Measurements from ENCODE around the gene SLC37A3.
"Not testable (repeated sequence)": the region's sequence is repeated elsewhere in the genome, so short reads cannot be mapped to it uniquely, and the experiment has no call there.

Gene SLC37A3

GRCh38 chr7:140397784-140398750 is at the start of gene SLC37A3:
SLC37A3 (minus strand) TSS chr7:140398530; CDS start chr7:140382526, 16,004 bp downstream.
- peak within 1 kb of the TSS; percentile 93 for H3K27ac Mint-ChIP-seq
- H3K27me3 Mint-ChIP-seq (ENCODE audit: low read depth), result no peaks in the 10 kb centered on the region
- no peaks in the 10 kb centered on the region for H3K9me3 Mint-ChIP-seq
- peak within 1 kb of the TSS; percentile 93 for H3K4me3 Mint-ChIP-seq
- H3K36me3 Mint-ChIP-seq (ENCODE audit: low read depth), result peaks cover 14% of the 10 kb centered on the region
- H3K4me1 Mint-ChIP-seq (ENCODE audit: low read depth), result peaks cover 25% of the 10 kb centered on the region

- no peak overlapping the region for H3K27ac Mint-ChIP-seq
- peaks cover 10% of the 10 kb centered on the region for H3K36me3 Mint-ChIP-seq (ENCODE audit: low read depth)
- H3K4me1 Mint-ChIP-seq (ENCODE audit: low read depth), result peaks cover 32% of the 10 kb centered on the region
- no peaks in the 10 kb centered on the region for H3K27me3 Mint-ChIP-seq (ENCODE audit: low read depth)
- no peaks in the 10 kb centered on the region for H3K9me3 Mint-ChIP-seq
- no peak overlapping the region for H3K4me3 Mint-ChIP-seq
These were observed 49.5 kb upstream of the SLC37A3 start for GRCh38 chr7:140447841-140448240.

- H3K36me3 Mint-ChIP-seq (ENCODE audit: low read depth), result peaks cover 2% of the 10 kb centered on the region
- H3K4me3 Mint-ChIP-seq, result no peak overlapping the region
- H3K27me3 Mint-ChIP-seq (ENCODE audit: low read depth), result no peaks in the 10 kb centered on the region
- H3K4me1 Mint-ChIP-seq (ENCODE audit: low read depth), result peaks cover 26% of the 10 kb centered on the region
- no peaks in the 10 kb centered on the region for H3K9me3 Mint-ChIP-seq
- H3K27ac Mint-ChIP-seq, result no peak overlapping the region
These were observed 48.1 kb upstream of the SLC37A3 start for GRCh38 chr7:140446467-140446866.

- H3K27ac Mint-ChIP-seq, result no peak overlapping the region
- H3K36me3 Mint-ChIP-seq (ENCODE audit: low read depth), result no peaks in the 10 kb centered on the region
- H3K4me3 Mint-ChIP-seq, result no peak overlapping the region
- H3K4me1 Mint-ChIP-seq (ENCODE audit: low read depth), result peaks cover 5% of the 10 kb centered on the region
- H3K27me3 Mint-ChIP-seq (ENCODE audit: low read depth), result no peaks in the 10 kb centered on the region
- no peaks in the 10 kb centered on the region for H3K9me3 Mint-ChIP-seq
These were observed 43.2 kb upstream of the SLC37A3 start for GRCh38 chr7:140441519-140441918.

GRCh38 chr7:140440593-140440992 is 42.3 kb upstream of the SLC37A3 start:
- Mint-ChIP-seq H3K9me3 (no peaks in the 10 kb centered on the region), H3K27me3 (ENCODE audit: low read depth) (no peaks in the 10 kb centered on the region), H3K36me3 (ENCODE audit: low read depth) (no peaks in the 10 kb centered on the region), H3K27ac (no peak overlapping the region), H3K4me1 (ENCODE audit: low read depth) (peaks cover 5% of the 10 kb centered on the region), H3K4me3 (no peak overlapping the region)

- no peaks in the 10 kb centered on the region for H3K27me3 Mint-ChIP-seq (ENCODE audit: low read depth)
- no peak overlapping the region for H3K27ac Mint-ChIP-seq
- no peaks in the 10 kb centered on the region for H3K36me3 Mint-ChIP-seq (ENCODE audit: low read depth)
- no peaks in the 10 kb centered on the region for H3K9me3 Mint-ChIP-seq
- peaks cover 5% of the 10 kb centered on the region for H3K4me1 Mint-ChIP-seq (ENCODE audit: low read depth)
- no peak overlapping the region for H3K4me3 Mint-ChIP-seq
These were observed 41.0 kb upstream of the SLC37A3 start for GRCh38 chr7:140439359-140439758.

- no peaks in the 10 kb centered on the region for H3K4me1 Mint-ChIP-seq (ENCODE audit: low read depth)
- H3K9me3 Mint-ChIP-seq, result no peaks in the 10 kb centered on the region
- no peak overlapping the region for H3K27ac Mint-ChIP-seq
- no peaks in the 10 kb centered on the region for H3K27me3 Mint-ChIP-seq (ENCODE audit: low read depth)
- H3K4me3 Mint-ChIP-seq, result no peak overlapping the region
- no peaks in the 10 kb centered on the region for H3K36me3 Mint-ChIP-seq (ENCODE audit: low read depth)
These were observed 37.0 kb upstream of the SLC37A3 start for GRCh38 chr7:140435252-140435895.

GRCh38 chr7:140433396-140433795 is 35.1 kb upstream of the SLC37A3 start:
- Mint-ChIP-seq H3K4me3 (no peak overlapping the region), H3K27ac (no peak overlapping the region), H3K27me3 (ENCODE audit: low read depth) (no peaks in the 10 kb centered on the region), H3K9me3 (no peaks in the 10 kb centered on the region), H3K4me1 (ENCODE audit: low read depth) (no peaks in the 10 kb centered on the region), H3K36me3 (ENCODE audit: low read depth) (no peaks in the 10 kb centered on the region)

- H3K9me3 Mint-ChIP-seq, result no peaks in the 10 kb centered on the region
- H3K4me3 Mint-ChIP-seq, result no peak overlapping the region
- no peak overlapping the region for H3K27ac Mint-ChIP-seq
- no peaks in the 10 kb centered on the region for H3K4me1 Mint-ChIP-seq (ENCODE audit: low read depth)
- no peaks in the 10 kb centered on the region for H3K27me3 Mint-ChIP-seq (ENCODE audit: low read depth)
- H3K36me3 Mint-ChIP-seq (ENCODE audit: low read depth), result peaks cover 5% of the 10 kb centered on the region
These were observed 27.8 kb upstream of the SLC37A3 start for GRCh38 chr7:140426130-140426529.

GRCh38 chr7:140425718-140426117 is 27.4 kb upstream of the SLC37A3 start:
- H3K36me3 Mint-ChIP-seq (ENCODE audit: low read depth), result peaks cover 5% of the 10 kb centered on the region
- H3K4me1 Mint-ChIP-seq (ENCODE audit: low read depth), result no peaks in the 10 kb centered on the region
- H3K27me3 Mint-ChIP-seq (ENCODE audit: low read depth), result no peaks in the 10 kb centered on the region
- H3K27ac Mint-ChIP-seq, result no peak overlapping the region
- no peak overlapping the region for H3K4me3 Mint-ChIP-seq
- no peaks in the 10 kb centered on the region for H3K9me3 Mint-ChIP-seq

GRCh38 chr7:140423501-140423900 is 25.2 kb upstream of the SLC37A3 start:
- Mint-ChIP-seq H3K4me3 (no peak overlapping the region), H3K27me3 (ENCODE audit: low read depth) (no peaks in the 10 kb centered on the region), H3K36me3 (ENCODE audit: low read depth) (peaks cover 7% of the 10 kb centered on the region), H3K27ac (no peak overlapping the region), H3K9me3 (no peaks in the 10 kb centered on the region), H3K4me1 (ENCODE audit: low read depth) (peaks cover 5% of the 10 kb centered on the region)

- Mint-ChIP-seq H3K27me3 (ENCODE audit: low read depth) (no peaks in the 10 kb centered on the region), H3K4me1 (ENCODE audit: low read depth) (peaks cover 9% of the 10 kb centered on the region), H3K36me3 (ENCODE audit: low read depth) (peaks cover 8% of the 10 kb centered on the region), H3K9me3 (no peaks in the 10 kb centered on the region), H3K4me3 (no peak overlapping the region), H3K27ac (no peak overlapping the region)
These were observed 23.2 kb upstream of the SLC37A3 start for GRCh38 chr7:140421521-140421920.

- H3K4me3 Mint-ChIP-seq, result no peak overlapping the region
- peaks cover 22% of the 10 kb centered on the region for H3K36me3 Mint-ChIP-seq (ENCODE audit: low read depth)
- no peaks in the 10 kb centered on the region for H3K9me3 Mint-ChIP-seq
- peaks cover 11% of the 10 kb centered on the region for H3K4me1 Mint-ChIP-seq (ENCODE audit: low read depth)
- no peaks in the 10 kb centered on the region for H3K27me3 Mint-ChIP-seq (ENCODE audit: low read depth)
- no peak overlapping the region for H3K27ac Mint-ChIP-seq
These were observed 20.3 kb upstream of the SLC37A3 start for GRCh38 chr7:140418653-140419052.

GRCh38 chr7:140418156-140418472 is 19.8 kb upstream of the SLC37A3 start:
- H3K27me3 Mint-ChIP-seq (ENCODE audit: low read depth); H3K27ac Mint-ChIP-seq: not testable (repeated sequence)

More at GRCh38 chr7:140418156-140418472, 19.8 kb upstream of the SLC37A3 start:
- H3K9me3 Mint-ChIP-seq, H3K4me3 Mint-ChIP-seq: not testable (repeated sequence)
- peaks cover 24% of the 10 kb centered on the region for H3K36me3 Mint-ChIP-seq (ENCODE audit: low read depth)
- peaks cover 11% of the 10 kb centered on the region for H3K4me1 Mint-ChIP-seq (ENCODE audit: low read depth)

Measured in T-helper 1 cell treated with Interleukin-12 subunit alpha and Interleukin-12 subunit beta and Interleukin-4 antibody, amounts not matched to agents 30 μg/mL and 1 μg/mL, for 36 hours (primary cell).